VCaP (cell line): ENCODE results near the gene MPP2.
A peak's percentile ranks its signal among the peaks of the same experiment; 100 is the strongest.

Source experiments
- H3K27ac ChIP-seq: fragments of 450-650 bp; 2 replicates; pipeline ENCODE4 v1.5.1; 2017
- CTCF ChIP-seq: fragments of 450-650 bp; conservative IDR thresholded peaks from 2 replicates; pipeline ENCODE4 v1.5.1; 2017; ENCODE audit warnings: mild to moderate bottlenecking, moderate library complexity

Gene MPP2

DNA sequence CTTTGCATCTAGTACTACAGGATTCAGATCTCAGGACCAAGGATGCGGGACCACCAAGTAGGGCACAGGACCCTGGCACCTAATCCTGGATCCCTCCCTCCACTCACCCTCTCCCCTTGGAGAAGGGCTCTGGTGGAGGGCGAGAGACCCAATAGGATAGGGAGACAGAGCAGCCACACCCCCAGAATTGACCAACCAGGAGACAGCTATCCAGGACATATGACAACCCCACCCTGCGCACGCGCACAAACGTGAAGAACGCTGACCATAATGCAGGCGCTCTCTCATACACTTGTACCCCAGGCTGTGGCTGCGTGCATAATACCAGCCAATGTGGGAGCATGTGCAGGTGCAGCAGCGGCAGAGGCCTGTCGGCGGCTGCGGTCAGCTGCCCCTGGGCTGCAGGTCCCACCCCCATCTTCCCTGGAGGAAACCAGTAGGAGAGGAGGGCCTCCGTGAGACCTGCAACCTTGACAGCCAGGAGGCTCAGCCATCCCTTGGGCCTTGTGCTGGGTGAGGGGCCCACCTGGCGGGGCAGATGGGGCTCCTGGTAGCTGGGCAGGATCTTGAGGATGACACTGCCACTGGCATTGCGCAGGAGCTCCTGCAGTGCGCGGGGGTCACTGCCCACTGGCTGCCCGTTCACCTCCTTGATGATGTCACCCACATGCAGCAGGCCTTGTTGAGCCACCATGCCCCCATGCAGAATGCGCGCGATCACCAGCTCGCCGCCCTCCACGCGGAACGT lies 25.4 kb downstream of the MPP2 start:
- TF ChIP-seq CTCF, result no peak
- H3K27ac ChIP-seq, result no peak overlapping the region

GRCh38 chr17:43881181-43881580 lies 26.2 kb downstream of the MPP2 start:
- H3K27ac ChIP-seq, result no peak overlapping the region
- TF ChIP-seq CTCF, result no peak

DNA sequence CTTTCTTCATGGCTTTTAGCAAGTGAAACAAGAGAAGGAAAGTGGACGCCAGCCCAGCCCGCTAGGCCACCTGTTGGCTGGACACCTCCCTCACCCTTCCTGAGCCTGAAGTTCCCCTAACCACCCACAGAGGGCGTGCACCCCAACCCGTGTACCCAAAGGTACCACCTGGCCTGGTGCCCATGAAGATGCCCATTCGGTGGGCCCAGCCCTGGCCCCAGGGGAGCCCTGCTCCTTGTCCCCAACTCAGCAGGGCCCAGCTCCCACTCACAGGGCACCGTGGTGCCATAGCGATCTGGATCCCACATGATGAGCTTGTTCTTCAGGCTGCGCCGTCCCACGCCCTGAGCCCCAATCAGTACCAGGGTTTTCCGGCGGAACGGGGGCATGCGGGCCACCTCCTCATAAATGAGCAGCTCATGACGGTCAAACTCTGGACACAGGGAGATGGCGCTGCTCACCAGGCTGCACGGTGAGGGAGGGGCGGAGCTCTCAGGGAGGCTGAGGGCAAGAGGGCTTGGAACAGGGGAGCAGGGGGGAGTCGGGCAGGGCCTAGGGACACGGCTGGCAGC lies 26.8 kb downstream of the MPP2 start:
- no peak overlapping the region for H3K27ac ChIP-seq
- peak; percentile 77 for TF ChIP-seq CTCF

DNA sequence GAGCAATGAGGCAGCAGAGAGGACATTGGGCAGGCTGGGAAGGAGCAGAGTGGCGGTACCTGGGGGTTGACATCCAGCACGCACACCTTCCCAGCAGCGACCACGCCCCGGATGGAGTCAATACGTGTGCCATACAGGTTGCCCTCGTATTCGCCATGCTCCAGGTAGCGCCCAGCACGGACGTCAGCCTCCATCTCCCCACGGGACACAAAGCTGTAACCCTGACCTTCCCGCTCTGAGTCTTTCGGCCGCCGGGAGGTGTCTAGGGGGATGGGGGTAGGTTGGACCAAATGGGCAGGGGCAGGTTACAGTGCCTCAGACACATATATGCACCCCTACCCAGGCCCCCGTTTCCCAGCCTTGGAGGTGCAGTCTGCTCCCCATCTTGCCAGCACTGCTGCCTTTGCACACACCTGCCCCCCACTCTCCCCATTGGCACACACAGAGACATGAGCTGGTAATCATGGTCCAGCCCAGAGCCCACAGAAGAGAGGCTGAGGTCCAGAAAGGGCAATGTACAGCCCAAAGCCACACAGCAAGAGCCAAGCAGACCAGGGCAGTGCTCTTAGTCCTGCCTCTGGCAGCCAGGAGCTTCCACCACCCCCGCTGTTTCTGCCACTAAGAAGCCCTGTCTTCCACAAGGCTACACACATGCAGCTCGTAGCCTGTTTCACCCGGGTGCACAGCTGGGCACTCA lies 27.5 kb downstream of the MPP2 start:
- no peak for TF ChIP-seq CTCF
- no peak overlapping the region for H3K27ac ChIP-seq

GRCh38 chr17:43878260-43879175 lies 28.8 kb downstream of the MPP2 start:
- no peak overlapping the region for H3K27ac ChIP-seq
- peak; percentile 99 for TF ChIP-seq CTCF

GRCh38 chr17:43877451-43878155 lies 29.7 kb downstream of the MPP2 start:
- TF ChIP-seq CTCF, result no peak
- no peak overlapping the region for H3K27ac ChIP-seq
